HepG2 (cell line): ENCODE results near the gene ARHGAP29. TPM values are rescaled to one million over a fixed set of nuclear protein-coding genes. Genes with fewer than 3 reads are reported as not detected.
A peak's percentile ranks its signal among the peaks of the same experiment; 100 is the strongest.

Experiments used
- CEBPG ChIP-seq: IDR thresholded peaks from 2 replicates; pipeline ENCODE4 v1.6.1; 2016
- CREM ChIP-seq, 2 experiments: sonication (generic) in 1 of 2; formaldehyde crosslinking in 1 of 2; IDR thresholded peaks; 2 replicates each; pipeline versions ENCODE4 v1.4.0 to v1.6.1; 2016 to 2020; ENCODE audit warnings: antibody characterized with exemption in 1 of 2, mild to moderate bottlenecking in 1 of 2, missing genetic modification reagents in 1 of 2
- FOXP4 ChIP-seq: sonication (generic); formaldehyde crosslinking; IDR thresholded peaks from 2 replicates; pipeline ENCODE4 v1.4.0; 2020; ENCODE audit warnings: missing genetic modification reagents
- GATA4 ChIP-seq: sonication (generic); IDR thresholded peaks from 2 replicates; pipeline ENCODE4 v1.6.1; 2016; ENCODE audit warnings: antibody characterized with exemption, low read depth, borderline replicate concordance
- KAT8 ChIP-seq: IDR thresholded peaks from 2 replicates; pipeline ENCODE4 v1.6.1; 2016; ENCODE audit warnings: missing genetic modification reagents, missing compliant biosample characterization
- KLF13 ChIP-seq: sonication (generic); formaldehyde crosslinking; IDR thresholded peaks from 2 replicates; pipeline ENCODE4 v1.4.0; 2020; ENCODE audit warnings: mild to moderate bottlenecking, missing genetic modification reagents
- MAFG ChIP-seq: sonication (generic); formaldehyde crosslinking; IDR thresholded peaks from 2 replicates; pipeline ENCODE4 v1.5.1; 2020; ENCODE audit warnings: mild to moderate bottlenecking, missing genetic modification reagents
- RBAK ChIP-seq: sonication (generic); formaldehyde crosslinking; IDR thresholded peaks from 2 replicates; pipeline ENCODE4 v1.5.1; 2020; ENCODE audit warnings: mild to moderate bottlenecking, missing genetic modification reagents
- SMAD3 ChIP-seq: sonication (generic); formaldehyde crosslinking; IDR thresholded peaks from 2 replicates; pipeline ENCODE4 v1.4.0; 2020; ENCODE audit warnings: missing genetic modification reagents
- SUZ12 ChIP-seq: fragments of 150-350 bp; IDR thresholded peaks from 2 replicates; pipeline ENCODE4 v1.6.1; 2014; ENCODE audit warnings: low read depth, low read length
- TARDBP ChIP-seq: sonication (generic); formaldehyde crosslinking; IDR thresholded peaks from 2 replicates; pipeline ENCODE4 v1.8.0; 2022; ENCODE audit warnings: mild to moderate bottlenecking, missing genetic modification reagents
- ZFP82 ChIP-seq: sonication (generic); formaldehyde crosslinking; IDR thresholded peaks from 2 replicates; pipeline ENCODE4 v1.5.1; 2020; ENCODE audit warnings: mild to moderate bottlenecking, missing genetic modification reagents, borderline replicate concordance
- ZNF318 ChIP-seq: sonication (generic); formaldehyde crosslinking; IDR thresholded peaks from 2 replicates; pipeline ENCODE4 v1.4.0; 2020; ENCODE audit warnings: mild to moderate bottlenecking, missing genetic modification reagents
- ZNF550 ChIP-seq: sonication (generic); formaldehyde crosslinking; IDR thresholded peaks from 2 replicates; pipeline ENCODE4 v1.4.0; 2020; ENCODE audit warnings: mild to moderate bottlenecking, missing genetic modification reagents, borderline replicate concordance
- ZNF574 ChIP-seq: sonication (generic); formaldehyde crosslinking; IDR thresholded peaks from 2 replicates; pipeline ENCODE4 v1.4.0; 2020; ENCODE audit warnings: missing genetic modification reagents
- ZSCAN25 ChIP-seq: sonication (generic); formaldehyde crosslinking; IDR thresholded peaks from 2 replicates; pipeline ENCODE4 v1.8.0; 2022; ENCODE audit warnings: mild to moderate bottlenecking, missing genetic modification reagents
- polyA plus RNA-seq, 8 experiments: library from polyadenylated mRNA; depleted of rRNA in 3 of 8; stranded (reverse) in 7 of 8; unstranded in 1 of 8; fragments of >200 nt; fragmentation: Illumina TruSeq in 4 of 8; extraction: Trizol in 4 of 8; gene quantifications; 2 replicates each; pipeline versions ENCODE4 v1.2.1 to v1.2.3, GENCODE V29; 2011 to 2016; ENCODE audit warnings: low read depth in 4 of 8, missing spikeins in 1 of 8, mixed read lengths in 1 of 8; ENCODE audit not compliant: insufficient read depth in 1 of 8
- total RNA-seq, 5 experiments: library from RNA; depleted of rRNA; stranded (reverse); fragments of >200 nt; fragmentation: Illumina TruSeq; extraction: Trizol; gene quantifications; 2 replicates each; pipeline ENCODE4 v1.2.3, GENCODE V29; 2016; ENCODE audit warnings: low read depth in 1 of 5

Gene ARHGAP29
- total and polyA plus RNA-seq, 2 of the 13 experiments (the other 11 are each of a cell fraction or from before 2014, with no cell fraction given) = 12.8 to 18.3 TPM

- peak; percentile 96 for TF ChIP-seq FOXP4
- TF ChIP-seq ZFP82 (CRISPR knock-in tag) = no peak
- peak; percentile 79 for TF ChIP-seq CEBPG
- TF ChIP-seq SUZ12 = no peak
- TF ChIP-seq GATA4 = no peak
- TF ChIP-seq ZSCAN25 = no peak
- no peak for TF ChIP-seq ZNF318 (CRISPR knock-in tag)
- no peak for TF ChIP-seq ZNF550 (CRISPR knock-in tag)
- peak; percentile 74 for TF ChIP-seq KAT8
- TF ChIP-seq ZNF574 (CRISPR knock-in tag) = peak; percentile 59; the same call in 1 of the 2 replicates
- TF ChIP-seq SMAD3 (CRISPR knock-in tag) = peak; percentile 90; the same call in 1 of the 2 replicates
- no peak for TF ChIP-seq RBAK (CRISPR knock-in tag)
- TF ChIP-seq KLF13 (CRISPR knock-in tag) = no peak
- TF ChIP-seq TARDBP (CRISPR knock-in tag) = peak; percentile 70
- no peak for TF ChIP-seq MAFG (CRISPR knock-in tag)
- 0 out of 2 replicates have a peak, but pooled peaks have one; percentile 32 for TF ChIP-seq CREM (IDR thresholded peaks at IDR 0.05)
- TF ChIP-seq CREM (CRISPR knock-in tag; IDR thresholded peaks at IDR 0.05) = no peak
Measured at GRCh38 chr1:94125551-94126514, 111.6 kb downstream of the ARHGAP29 start (continued).
